Activated naive CD8-positive, alpha-beta T cell treated with anti-CD3 and anti-CD28 coated beads, Interleukin-2, amount 10 ng/mL, durations not matched to agents 7 days and 5 days (primary cell): ENCODE results near the gene CMYA5. TPM values are rescaled to one million over a fixed set of nuclear protein-coding genes. Genes with fewer than 3 reads are reported as not detected.

Source experiments
- ATAC-seq: fragments of 150-1000 bp; cut with Tn5 transposase; one replicate; pipeline ENCODE4 v1.10.0; 2021; ENCODE audit warnings: low read depth, moderate library complexity
- POLR2A ChIA-PET: fragments of 350-600 bp; sonication (Branson Sonifier 250); formaldehyde crosslinking; loops from one replicate; lab custom pipeline; 2021; ENCODE audit warnings: antibody characterized with exemption; lab: Charles Lee
- DNase-seq: peaks from one replicate; pipeline ENCODE4 v3.0.0; 2021
- H3K27ac Mint-ChIP-seq: one replicate; pipeline ENCODE4 v1.8.0; 2022; ENCODE audit warnings: mild to moderate bottlenecking, mixed read lengths
- H3K27me3 Mint-ChIP-seq: one replicate; pipeline ENCODE4 v1.8.0; 2022; ENCODE audit warnings: mild to moderate bottlenecking, moderate library complexity, mixed read lengths
- H3K36me3 Mint-ChIP-seq: one replicate; pipeline ENCODE4 v1.8.0; 2021; ENCODE audit warnings: mild to moderate bottlenecking, mixed read lengths
- H3K4me1 Mint-ChIP-seq: one replicate; pipeline ENCODE4 v1.8.0; 2021; ENCODE audit warnings: mixed read lengths
- H3K4me3 Mint-ChIP-seq: one replicate; pipeline ENCODE4 v1.8.0; 2022; ENCODE audit warnings: mild to moderate bottlenecking, moderate library complexity, mixed read lengths
- H3K9me3 Mint-ChIP-seq: one replicate; pipeline ENCODE4 v1.8.0; 2021; ENCODE audit warnings: mixed read lengths
- total RNA-seq, 2 experiments: library from RNA; stranded (reverse); gene quantifications; one replicate each; pipeline ENCODE4 v1.2.3, GENCODE V29; 2021

Gene CMYA5
- total RNA-seq, 2 experiments from 2014 or later: 0.22 to 0.28 TPM

- Mint-ChIP-seq H3K4me1 (peaks cover 27% of the 10 kb centered on the region), H3K27me3 (peaks cover 16% of the 10 kb centered on the region), H3K9me3 (peaks cover 2% of the 10 kb centered on the region), H3K27ac (no peak overlapping the region), H3K36me3 (no peaks in the 10 kb centered on the region), H3K4me3 (no peak overlapping the region)
- POLR2A ChIA-PET: no interaction called here
- ATAC-seq: no peak
- DNase-seq: no peak
These were observed 154.1 kb downstream of the CMYA5 start for GRCh38 chr5:79843450-79844388.

GRCh38 chr5:79844571-79844970 is 154.9 kb downstream of the CMYA5 start:
- DNase-seq (no peak), ATAC-seq (no peak)
- Mint-ChIP-seq H3K27ac (no peak overlapping the region), H3K4me1 (peaks cover 28% of the 10 kb centered on the region), H3K27me3 (peaks cover 12% of the 10 kb centered on the region), H3K4me3 (no peak overlapping the region), H3K36me3 (no peaks in the 10 kb centered on the region), H3K9me3 (peaks cover 1% of the 10 kb centered on the region)
- POLR2A ChIA-PET: no interaction called here

- DNase-seq (no peak), ATAC-seq (peak; percentile 90)
- Mint-ChIP-seq H3K4me3 (peak overlapping the region; percentile 36), H3K27me3 (peaks cover 7% of the 10 kb centered on the region), H3K36me3 (no peaks in the 10 kb centered on the region), H3K27ac (no peak overlapping the region), H3K4me1 (peaks cover 28% of the 10 kb centered on the region), H3K9me3 (peaks cover 1% of the 10 kb centered on the region)
- POLR2A ChIA-PET: no interaction called here
These were observed 156.0 kb downstream of the CMYA5 start for GRCh38 chr5:79845448-79846197.

- DNase-seq: no peak
- Mint-ChIP-seq H3K27me3 (peaks cover 6% of the 10 kb centered on the region), H3K4me1 (peaks cover 28% of the 10 kb centered on the region), H3K4me3 (peak overlapping the region; percentile 36), H3K9me3 (peaks cover 1% of the 10 kb centered on the region), H3K27ac (no peak overlapping the region), H3K36me3 (no peaks in the 10 kb centered on the region)
- peak; percentile 9 for ATAC-seq
- POLR2A ChIA-PET: no interaction called here
These were observed 156.5 kb downstream of the CMYA5 start for GRCh38 chr5:79846198-79846521.

- ATAC-seq (no peak), DNase-seq (no peak)
- peaks cover 28% of the 10 kb centered on the region for H3K4me1 Mint-ChIP-seq
- no peaks in the 10 kb centered on the region for H3K36me3 Mint-ChIP-seq
- peak overlapping the region; percentile 56 for H3K27ac Mint-ChIP-seq
- POLR2A ChIA-PET: no interaction called here
- H3K9me3 Mint-ChIP-seq: peaks cover 1% of the 10 kb centered on the region
- H3K4me3 Mint-ChIP-seq: no peak overlapping the region
- peaks cover 8% of the 10 kb centered on the region for H3K27me3 Mint-ChIP-seq
These were observed 157.9 kb downstream of the CMYA5 start for GRCh38 chr5:79847561-79847960.

- Mint-ChIP-seq H3K4me1 (peaks cover 30% of the 10 kb centered on the region), H3K36me3 (no peaks in the 10 kb centered on the region), H3K27ac (no peak overlapping the region), H3K4me3 (no peak overlapping the region), H3K27me3 (peaks cover 12% of the 10 kb centered on the region), H3K9me3 (peaks cover 1% of the 10 kb centered on the region)
- ATAC-seq: no peak
- DNase-seq: no peak
- POLR2A ChIA-PET: no interaction called here
These were observed 159.4 kb downstream of the CMYA5 start for GRCh38 chr5:79849061-79849460.

Other genes with a start within 250 kb of the CMYA5 start
- gene HOMER1, start 175.7 kb upstream of the CMYA5 start, total RNA-seq: 1 to 10 TPM; 2.3 to 2.6 TPM
- gene TENT2, start 77.4 kb upstream of the CMYA5 start, total RNA-seq: 100 to 1,000 TPM in 1 of 2 experiments, 10 to 100 TPM in 1; 95.3 to 102 TPM